ENCODE data around the gene FHL5. TPM values are rescaled to one million over a fixed set of nuclear protein-coding genes. Genes with fewer than 3 reads are reported as not detected.
"Not testable (repeated sequence)": the region's sequence is repeated elsewhere in the genome, so short reads cannot be mapped to it uniquely, and the experiment has no call there.

The FHL5 gene
- total and polyA plus RNA-seq, 8 donors = 1.1 to 25.1 (median 4.9) TPM; not detected in 1

- no peak overlapping the region for H3K27ac ChIP-seq
- H3K36me3 ChIP-seq = peaks cover 16 to 97% (median 92%) of the 10 kb centered on the region in 4 donors
- TF ChIP-seq CTCF (IDR thresholded peaks at IDR 0.05) = peak in 1 of 7 experiments; percentile 9
- TF ChIP-seq POLR2A (IDR thresholded peaks at IDR 0.05) = no peak
- H3K4me3 ChIP-seq = no peak overlapping the region
- intact Hi-C loops (cut with DNase I; ENCODE audit: low total_unique reads) = no loop called here
- no peaks in the 10 kb centered on the region for H3K27me3 ChIP-seq
- no peaks in the 10 kb centered on the region for H3K9me3 ChIP-seq
- H3K4me1 ChIP-seq = peaks cover 0 to 2% (median 0%) of the 10 kb centered on the region in 4 donors
- peak in 1 of 2 donors; percentile 33 for DNase-seq
These were observed 20.2 kb upstream of the FHL5 start for GRCh38 chr6:96542702-96543101.

- H3K9me3 ChIP-seq = no peaks in the 10 kb centered on the region
- H3K4me1 ChIP-seq = no peaks in the 10 kb centered on the region
- H3K36me3 ChIP-seq = peaks cover 6 to 96% (median 91%) of the 10 kb centered on the region in 4 donors
- intact Hi-C loops (cut with DNase I; ENCODE audit: low total_unique reads) = no loop called here
- TF ChIP-seq POLR2A (IDR thresholded peaks at IDR 0.05) (no peak), POLR2AphosphoS5 (IDR thresholded peaks at IDR 0.05) (no peak), CTCF (IDR thresholded peaks at IDR 0.05) (no peak), EP300 (IDR thresholded peaks at IDR 0.05) (no peak)
- WGBS, 5 donors = 91 to 98% (median 98%) methylated on average over 3 of the region's 3 CpGs
- no peak for DNase-seq
- H3K4me3 ChIP-seq = no peak overlapping the region
- no peaks in the 10 kb centered on the region for H3K27me3 ChIP-seq
- H3K27ac ChIP-seq = no peak overlapping the region
These were observed 17.0 kb upstream of the FHL5 start for GRCh38 chr6:96545882-96546281.

- Histone ChIP-seq H3K27me3 (no peaks in the 10 kb centered on the region), H3K27ac (no peak overlapping the region), H3K4me1 (no peaks in the 10 kb centered on the region), H3K9me3 (no peaks in the 10 kb centered on the region), H3K36me3 (peaks cover 6 to 99% (median 97%) of the 10 kb centered on the region in 4 donors), H3K4me3 (no peak overlapping the region)
- TF ChIP-seq POLR2AphosphoS5 (IDR thresholded peaks at IDR 0.05) (no peak), EP300 (IDR thresholded peaks at IDR 0.05) (no peak), CTCF (IDR thresholded peaks at IDR 0.05) (no peak), POLR2A (IDR thresholded peaks at IDR 0.05) (no peak)
- intact Hi-C loops (cut with DNase I; ENCODE audit: low total_unique reads) = no loop called here
- no peak for DNase-seq
- WGBS, 5 donors = 94 to 99% (median 96%) methylated on average over 4 of the region's 4 CpGs
These were observed 15.3 kb upstream of the FHL5 start for GRCh38 chr6:96547654-96548053.

- no peaks in the 10 kb centered on the region for H3K9me3 ChIP-seq
- H3K27ac ChIP-seq = no peak overlapping the region
- TF ChIP-seq POLR2AphosphoS5 (IDR thresholded peaks at IDR 0.05) (no peak), POLR2A (IDR thresholded peaks at IDR 0.05) (no peak)
- no peak overlapping the region for H3K4me3 ChIP-seq
- intact Hi-C loops (cut with DNase I; ENCODE audit: low total_unique reads) = no loop called here
- WGBS, 5 donors = 82 to 95% (median 95%) methylated on average over 4 of the region's 4 CpGs
- no peaks in the 10 kb centered on the region for H3K27me3 ChIP-seq
- peaks cover 16 to 73% (median 72%) of the 10 kb centered on the region in 4 donors for H3K36me3 ChIP-seq
- DNase-seq = no peak
- H3K4me1 ChIP-seq = no peaks in the 10 kb centered on the region
These were observed 8.4 kb upstream of the FHL5 start for GRCh38 chr6:96554558-96554957.

GRCh38 chr6:96559740-96560139, 3.2 kb upstream of the FHL5 start:
- H3K27me3 ChIP-seq; H3K27ac ChIP-seq; H3K9me3 ChIP-seq; DNase-seq; H3K4me3 ChIP-seq; H3K4me1 ChIP-seq; intact Hi-C loops (cut with DNase I; ENCODE audit: low total_unique reads): not testable (repeated sequence)
- peaks cover 4 to 21% (median 20%) of the 10 kb centered on the region in 4 donors for H3K36me3 ChIP-seq
- whole genome bisulfite sequencing, 5 donors = 85 to 98% (median 89%) methylated on average over 2 of the region's 2 CpGs
